ENCODE measurements around the gene SLC22A1. TPM values are rescaled to one million over a fixed set of nuclear protein-coding genes. Genes with fewer than 3 reads are reported as not detected.
"Not testable (repeated sequence)": the region's sequence is repeated elsewhere in the genome, so short reads cannot be mapped to it uniquely, and the experiment has no call there.

The SLC22A1 gene
- polyA plus RNA-seq, 1 donor from 2014 or later, result 0.18 TPM

- Mint-ChIP-seq H3K27ac (no peak overlapping the region), H3K4me1 (no peaks in the 10 kb centered on the region), H3K27me3 (no peaks in the 10 kb centered on the region), H3K4me3 (peak overlapping the region in 1 of 4 donors; percentile 32), H3K9me3 (no peaks in the 10 kb centered on the region), H3K36me3 (peaks cover 11% of the 10 kb centered on the region)
Observed at GRCh38 chr6:160088784-160089533, 32.7 kb upstream of the SLC22A1 start.

DNA sequence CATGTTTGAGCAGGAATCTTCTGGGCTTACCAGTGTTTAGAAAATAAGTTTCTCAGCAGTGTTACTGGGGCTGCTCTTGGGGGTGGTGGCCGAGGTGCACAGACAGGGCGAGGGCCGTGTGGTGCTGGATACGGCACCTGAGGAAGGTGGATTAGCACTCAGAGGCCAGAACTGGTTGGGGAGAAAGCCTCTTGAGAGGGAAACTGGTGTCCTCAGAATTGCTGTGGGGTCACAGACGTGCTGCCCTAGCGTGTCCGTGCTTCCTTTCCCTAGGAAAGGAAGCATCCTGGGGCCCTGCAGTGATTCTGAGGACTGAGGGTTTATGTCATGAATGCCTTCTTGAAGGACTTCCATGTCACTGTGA, 32.1 kb upstream of the SLC22A1 start:
- Mint-ChIP-seq H3K27me3 (no peaks in the 10 kb centered on the region), H3K27ac (no peak overlapping the region), H3K4me1 (no peaks in the 10 kb centered on the region), H3K4me3 (no peak overlapping the region), H3K9me3 (no peaks in the 10 kb centered on the region), H3K36me3 (peaks cover 16% of the 10 kb centered on the region)

DNA sequence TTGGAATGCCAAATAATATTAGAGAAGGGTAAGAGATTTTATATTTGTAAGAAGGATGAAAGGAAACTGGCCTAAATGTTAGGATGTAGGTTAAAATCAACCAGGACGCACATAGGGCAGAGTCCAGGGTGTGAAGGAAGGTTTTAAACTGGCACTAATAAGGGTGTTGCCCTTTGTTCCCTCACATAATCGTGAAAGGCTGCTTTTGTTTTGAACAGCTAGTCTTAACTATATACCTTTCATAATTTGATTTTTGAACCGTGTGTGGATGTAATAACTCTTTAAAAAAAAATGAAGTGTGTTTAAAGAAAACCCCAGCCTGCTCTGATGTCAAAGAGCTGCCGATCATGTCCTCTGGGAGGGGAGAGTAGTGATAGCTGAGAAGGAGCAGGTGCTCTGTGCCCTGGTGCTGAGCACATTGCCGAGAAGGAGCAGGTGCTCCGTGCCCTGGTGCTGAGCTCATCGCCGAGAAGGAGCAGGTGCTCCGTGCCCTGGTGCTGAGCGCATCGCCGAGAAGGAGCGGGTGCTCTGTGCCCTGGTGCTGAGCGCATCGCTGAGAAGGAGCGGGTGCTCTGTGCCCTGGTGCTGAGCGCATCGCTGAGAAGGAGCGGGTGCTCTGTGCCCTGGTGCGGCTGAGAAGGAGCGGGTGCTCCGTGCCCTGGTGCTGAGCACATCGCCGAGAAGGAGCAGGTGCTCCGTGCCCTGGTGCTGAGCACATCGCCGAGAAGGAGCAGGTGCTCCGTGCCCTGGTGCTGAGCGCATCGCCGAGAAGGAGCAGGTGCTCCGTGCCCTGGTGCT, 31.0 kb upstream of the SLC22A1 start:
- peaks cover 11% of the 10 kb centered on the region for H3K36me3 Mint-ChIP-seq
- not testable (repeated sequence) for H3K9me3 Mint-ChIP-seq, H3K4me1 Mint-ChIP-seq, H3K4me3 Mint-ChIP-seq, H3K27ac Mint-ChIP-seq, H3K27me3 Mint-ChIP-seq

- not testable (repeated sequence) for H3K4me1 Mint-ChIP-seq, H3K27me3 Mint-ChIP-seq, H3K4me3 Mint-ChIP-seq, H3K9me3 Mint-ChIP-seq
- H3K36me3 Mint-ChIP-seq, result peaks cover 18% of the 10 kb centered on the region
- H3K27ac Mint-ChIP-seq, result peak overlapping the region in 1 of 3 donors; percentile 46
Observed at GRCh38 chr6:160092176-160092575, 29.4 kb upstream of the SLC22A1 start.

DNA sequence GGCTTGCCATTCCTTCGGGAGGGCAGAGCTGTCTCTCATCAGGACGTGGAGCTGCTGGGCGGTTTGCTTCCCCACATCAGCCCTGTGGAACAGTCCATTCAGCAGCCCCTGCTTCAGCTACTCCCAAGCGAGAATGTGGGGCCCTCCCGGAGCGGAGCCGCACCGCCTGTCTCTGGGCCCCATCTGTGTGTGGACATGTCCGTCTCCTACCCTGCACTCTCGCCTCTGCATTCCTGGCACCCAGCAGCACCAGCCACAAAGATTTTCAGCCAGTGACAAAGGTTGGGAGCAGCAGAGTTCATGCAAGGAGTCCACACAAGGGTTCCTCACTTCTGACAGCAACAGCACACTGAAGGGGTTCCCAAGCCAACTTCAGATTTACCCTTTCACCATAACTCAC, 29.0 kb upstream of the SLC22A1 start:
- no peaks in the 10 kb centered on the region for H3K9me3 Mint-ChIP-seq
- H3K36me3 Mint-ChIP-seq, result peaks cover 18% of the 10 kb centered on the region
- H3K27me3 Mint-ChIP-seq, result no peaks in the 10 kb centered on the region
- H3K27ac Mint-ChIP-seq, result peak overlapping the region in 1 of 3 donors; percentile 46
- no peak overlapping the region for H3K4me3 Mint-ChIP-seq
- H3K4me1 Mint-ChIP-seq, result peaks cover 0 to 1% (median 0%) of the 10 kb centered on the region in 3 donors

GRCh38 chr6:160093061-160093460, 28.6 kb upstream of the SLC22A1 start:
- peaks cover 18% of the 10 kb centered on the region for H3K36me3 Mint-ChIP-seq
- H3K27ac Mint-ChIP-seq, result peak overlapping the region in 1 of 3 donors; percentile 31
- H3K27me3 Mint-ChIP-seq, result no peaks in the 10 kb centered on the region
- H3K4me3 Mint-ChIP-seq, result no peak overlapping the region
- H3K9me3 Mint-ChIP-seq, result no peaks in the 10 kb centered on the region
- H3K4me1 Mint-ChIP-seq, result peaks cover 0 to 1% (median 0%) of the 10 kb centered on the region in 3 donors

DNA sequence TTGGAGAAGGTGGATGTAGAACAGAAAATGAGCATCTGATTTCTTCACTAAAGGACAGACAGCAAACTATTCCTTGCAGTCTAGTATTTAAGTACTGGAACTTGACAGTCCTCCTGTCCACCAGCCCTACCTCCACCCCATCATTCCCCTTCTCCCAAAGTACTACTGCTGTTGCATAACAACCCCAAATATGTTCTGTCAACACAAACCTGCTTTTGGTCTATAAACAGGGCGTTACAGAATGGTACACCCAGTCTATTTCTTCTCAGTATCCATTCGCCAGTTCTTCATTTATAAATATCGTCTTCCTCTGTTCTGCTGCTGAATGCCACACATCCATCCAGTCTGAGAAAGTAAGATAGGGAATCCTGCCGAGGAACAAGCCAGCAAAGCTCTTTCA, 27.7 kb upstream of the SLC22A1 start:
- peaks cover 0 to 1% (median 0%) of the 10 kb centered on the region in 3 donors for H3K4me1 Mint-ChIP-seq
- H3K27me3 Mint-ChIP-seq, result no peaks in the 10 kb centered on the region
- H3K27ac Mint-ChIP-seq, result no peak overlapping the region
- H3K4me3 Mint-ChIP-seq, result no peak overlapping the region
- no peaks in the 10 kb centered on the region for H3K9me3 Mint-ChIP-seq
- H3K36me3 Mint-ChIP-seq, result peaks cover 18% of the 10 kb centered on the region

DNA sequence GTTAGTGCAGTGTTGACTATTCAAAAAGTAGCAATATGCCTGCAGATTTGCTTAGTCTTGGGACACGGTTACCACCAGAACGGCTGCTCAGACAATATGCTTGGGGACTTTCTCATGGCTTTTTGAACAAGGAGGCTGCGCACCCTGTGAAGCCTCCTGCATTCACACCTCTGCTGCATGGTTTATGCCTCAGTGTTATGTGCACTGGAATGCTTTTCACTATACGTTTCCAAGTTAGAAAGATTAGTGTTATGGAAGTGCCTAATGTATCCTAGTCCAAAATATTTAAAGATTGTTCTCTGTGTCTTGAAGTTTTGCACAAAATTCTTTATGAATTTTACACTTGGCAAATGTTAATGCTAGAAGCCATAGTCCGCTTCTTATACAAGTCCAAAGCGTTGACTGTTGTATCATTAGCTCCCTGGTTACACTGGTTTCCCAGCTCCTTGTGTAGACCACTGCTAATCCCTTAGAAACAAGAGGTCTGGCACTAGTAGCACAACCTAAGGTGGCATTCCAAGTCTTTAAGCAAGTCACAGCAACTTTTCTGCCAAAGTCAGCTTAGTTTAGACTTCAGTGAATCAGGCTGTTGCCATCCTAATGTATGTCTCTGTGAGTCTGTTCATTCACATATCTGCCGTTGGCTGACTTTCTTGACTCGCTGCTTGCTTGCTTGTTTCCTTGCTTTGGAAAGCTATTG, 26.3 kb upstream of the SLC22A1 start:
- Mint-ChIP-seq H3K27me3 (no peaks in the 10 kb centered on the region), H3K36me3 (peaks cover 18% of the 10 kb centered on the region), H3K9me3 (no peaks in the 10 kb centered on the region), H3K4me1 (peaks cover 0 to 1% (median 0%) of the 10 kb centered on the region in 3 donors), H3K27ac (no peak overlapping the region), H3K4me3 (no peak overlapping the region)

- Mint-ChIP-seq H3K4me3 (no peak overlapping the region), H3K4me1 (peaks cover 0 to 2% (median 0%) of the 10 kb centered on the region in 3 donors), H3K36me3 (peaks cover 7% of the 10 kb centered on the region), H3K27ac (no peak overlapping the region), H3K27me3 (no peaks in the 10 kb centered on the region), H3K9me3 (no peaks in the 10 kb centered on the region)
Observed at GRCh38 chr6:160101277-160102205, 20.1 kb upstream of the SLC22A1 start.

DNA sequence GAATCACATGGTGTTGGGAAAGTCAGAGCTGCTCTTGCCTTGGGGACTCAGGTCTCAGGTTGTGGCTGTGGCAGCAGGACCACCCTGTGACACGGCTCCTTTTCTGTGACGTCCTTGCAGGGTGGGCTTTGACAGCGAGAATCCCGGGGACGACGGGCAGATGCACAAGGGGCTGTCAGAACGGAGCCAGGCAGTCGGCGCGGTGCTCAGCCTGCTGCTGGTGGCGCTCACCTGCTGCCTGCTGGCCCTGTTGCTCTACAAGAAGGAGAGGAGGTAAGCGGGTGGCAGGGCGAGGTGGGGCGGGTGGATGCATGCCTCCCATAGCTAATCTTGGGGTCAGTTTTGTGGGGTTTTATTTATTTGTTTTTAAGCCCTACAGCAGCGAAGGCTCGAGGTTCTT, 19.2 kb upstream of the SLC22A1 start:
- Mint-ChIP-seq H3K27me3 (no peaks in the 10 kb centered on the region), H3K4me1 (peaks cover 0 to 2% (median 0%) of the 10 kb centered on the region in 3 donors), H3K36me3 (peaks cover 7% of the 10 kb centered on the region), H3K4me3 (no peak overlapping the region), H3K27ac (no peak overlapping the region), H3K9me3 (no peaks in the 10 kb centered on the region)

GRCh38 chr6:160102956-160103824, 18.4 kb upstream of the SLC22A1 start:
- Mint-ChIP-seq H3K36me3 (peaks cover 10% of the 10 kb centered on the region), H3K4me1 (peaks cover 0 to 2% (median 0%) of the 10 kb centered on the region in 3 donors), H3K4me3 (no peak overlapping the region), H3K27me3 (no peaks in the 10 kb centered on the region), H3K27ac (peak overlapping the region in 1 of 3 donors; percentile 37), H3K9me3 (no peaks in the 10 kb centered on the region)

DNA sequence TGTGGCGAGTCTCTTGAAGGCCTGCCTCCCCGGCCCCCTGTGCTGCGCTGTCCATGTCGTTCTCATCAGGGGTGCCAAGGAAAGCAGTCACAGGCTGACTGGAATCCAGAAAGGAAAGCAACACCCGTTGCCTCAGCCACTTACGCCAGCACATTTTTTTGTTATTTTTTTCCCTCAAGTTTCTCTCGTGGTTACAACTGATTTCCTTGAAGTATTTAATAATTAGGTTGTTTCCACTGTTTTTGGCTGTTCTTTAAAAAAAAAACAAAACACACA, 17.9 kb upstream of the SLC22A1 start:
- H3K27ac Mint-ChIP-seq, result no peak overlapping the region
- H3K36me3 Mint-ChIP-seq, result peaks cover 10% of the 10 kb centered on the region
- H3K9me3 Mint-ChIP-seq, result no peaks in the 10 kb centered on the region
- H3K27me3 Mint-ChIP-seq, result no peaks in the 10 kb centered on the region
- H3K4me3 Mint-ChIP-seq, result no peak overlapping the region
- H3K4me1 Mint-ChIP-seq, result peaks cover 0 to 2% (median 0%) of the 10 kb centered on the region in 3 donors

- H3K27ac Mint-ChIP-seq, result peak overlapping the region in 1 of 3 donors; percentile 35
- H3K27me3 Mint-ChIP-seq, result no peaks in the 10 kb centered on the region
- peaks cover 0 to 2% (median 0%) of the 10 kb centered on the region in 3 donors for H3K4me1 Mint-ChIP-seq
- H3K36me3 Mint-ChIP-seq, result peaks cover 10% of the 10 kb centered on the region
- no peak overlapping the region for H3K4me3 Mint-ChIP-seq
- no peaks in the 10 kb centered on the region for H3K9me3 Mint-ChIP-seq
Observed at GRCh38 chr6:160104821-160105517, 16.6 kb upstream of the SLC22A1 start.

Measured in IgD-negative memory B cell (primary cell).